ENCODE measurements around the gene NATD1.
"Not testable (repeated sequence)": the region's sequence is repeated elsewhere in the genome, so short reads cannot be mapped to it uniquely, and the experiment has no call there.

Gene NATD1

DNA sequence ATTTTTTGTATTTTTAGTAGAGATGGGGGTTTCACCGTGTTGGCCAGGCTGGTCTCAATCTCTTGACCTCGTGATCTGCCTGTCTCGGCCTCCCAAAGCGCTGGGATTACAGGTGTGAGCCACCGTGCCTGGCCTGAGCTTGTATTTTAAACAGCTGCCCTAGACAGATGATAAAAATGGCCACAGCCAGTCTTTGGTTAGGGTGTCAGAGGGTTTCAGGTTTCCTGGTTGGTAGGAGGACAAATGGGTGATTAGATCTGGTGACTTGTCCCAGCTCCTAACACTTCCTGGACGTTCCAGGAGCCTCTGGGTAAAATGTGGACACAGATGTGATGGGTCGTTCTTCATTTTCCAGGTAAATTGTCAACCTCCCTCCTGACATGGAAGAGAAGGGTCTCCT is 60.8 kb downstream of the NATD1 start:
- not testable (repeated sequence) for DNase-seq (ENCODE audit: low spot score)

DNA sequence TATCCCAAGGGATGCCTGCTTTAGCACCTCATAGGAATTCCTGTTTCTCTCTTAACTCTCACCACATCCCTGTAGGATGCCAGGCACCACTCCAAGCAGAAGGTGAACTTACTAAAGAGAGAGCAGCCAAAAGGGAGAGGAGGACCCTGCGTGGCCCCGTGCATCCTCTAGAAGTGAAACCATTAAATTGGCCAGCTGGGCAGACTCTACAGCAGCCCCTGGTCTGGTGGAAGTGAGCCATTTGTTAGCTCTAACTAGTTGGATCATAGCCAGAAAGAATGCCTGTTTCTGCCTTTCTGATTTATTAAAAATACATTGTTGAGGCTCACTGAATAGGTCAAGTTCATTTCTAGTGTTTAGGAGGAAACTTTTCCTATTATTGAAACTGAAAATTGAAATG is 61.5 kb downstream of the NATD1 start:
- DNase-seq (ENCODE audit: low spot score) = no peak

- DNase-seq (ENCODE audit: low spot score) = no peak
These were observed 63.1 kb downstream of the NATD1 start for GRCh38 chr17:21190078-21190477.

GRCh38 chr17:21189361-21189760 is 63.8 kb downstream of the NATD1 start:
- no peak for DNase-seq (ENCODE audit: low spot score)
